GM19351 (cell line): Measurements from ENCODE around the gene TNS3.
A peak's percentile ranks its signal among the peaks of the same experiment; 100 is the strongest.
"Not testable (repeated sequence)": the region's sequence is repeated elsewhere in the genome, so short reads cannot be mapped to it uniquely, and the experiment has no call there.

Experiments
- ATAC-seq: cut with Tn5 transposase; IDR thresholded peaks from one replicate; pipeline ENCODE4 v1.9.1; 2021; ENCODE audit warnings: mild to moderate bottlenecking, moderate library complexity; ENCODE audit not compliant: unreplicated experiment

TNS3 gene

GRCh38 chr7:47543056-47543455, 38.9 kb downstream of the TNS3 start:
- no peak for ATAC-seq

DNA sequence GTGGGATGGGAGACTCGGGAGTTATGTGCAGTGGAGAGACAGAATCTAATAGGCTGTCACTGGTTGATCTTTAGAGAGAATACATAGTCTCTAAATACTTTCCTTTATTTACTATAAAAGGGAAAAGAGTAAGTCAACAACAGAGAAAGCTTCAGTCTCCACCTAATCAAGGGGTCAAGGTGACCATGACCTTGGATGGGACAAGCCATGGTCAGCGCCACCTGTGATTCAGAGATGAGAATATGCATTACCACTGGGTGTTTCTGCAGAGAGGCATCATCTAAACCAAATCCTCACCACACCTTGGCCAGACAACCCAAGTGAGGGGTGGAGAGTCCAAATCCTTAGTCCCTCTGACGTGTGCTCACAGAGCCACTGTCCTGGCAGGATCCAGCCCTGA, 39.9 kb downstream of the TNS3 start:
- no peak for ATAC-seq

DNA sequence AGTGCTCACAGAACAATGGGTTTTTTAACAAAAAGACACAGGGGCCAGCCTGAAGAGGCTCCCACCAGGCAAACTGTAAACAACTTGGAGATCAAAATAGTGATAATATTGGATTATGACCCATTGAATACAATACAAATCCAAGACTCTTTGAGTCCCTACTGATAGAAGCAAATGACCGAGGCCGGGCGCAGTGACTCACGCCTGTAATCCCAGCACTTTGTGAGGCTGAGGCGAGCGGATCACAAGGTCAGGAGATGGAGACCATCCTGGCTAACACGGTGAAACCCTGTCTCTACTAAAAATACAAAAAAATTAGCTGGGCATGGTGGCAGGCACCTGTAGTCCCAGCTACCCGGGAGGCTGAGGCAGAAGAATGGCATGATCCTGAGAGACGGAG, 40.4 kb downstream of the TNS3 start:
- ATAC-seq: not testable (repeated sequence)

- ATAC-seq: no peak
Measured at GRCh38 chr7:47540387-47541350, 41.2 kb downstream of the TNS3 start.

DNA sequence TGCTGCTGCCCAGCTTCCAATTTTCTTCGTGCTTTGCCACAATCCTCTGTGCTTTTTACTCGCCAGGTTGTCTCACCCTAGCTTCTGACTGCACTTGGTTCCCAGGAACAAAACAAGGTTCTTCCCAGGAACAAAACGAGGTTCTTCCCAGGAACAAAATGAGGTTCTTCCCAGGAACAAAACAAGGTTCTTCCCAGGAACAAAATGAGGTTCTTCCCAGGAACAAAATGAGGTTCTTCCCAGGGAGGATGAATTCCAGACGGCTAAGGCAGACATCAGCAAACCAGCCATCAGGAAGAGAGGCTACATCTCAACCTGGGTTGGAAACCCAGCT, 41.9 kb downstream of the TNS3 start:
- ATAC-seq: no peak

GRCh38 chr7:47539398-47540052, 42.4 kb downstream of the TNS3 start:
- no peak for ATAC-seq

- no peak for ATAC-seq
Measured at GRCh38 chr7:47538846-47539311, 43.0 kb downstream of the TNS3 start.

GRCh38 chr7:47537716-47538675, 43.9 kb downstream of the TNS3 start:
- no peak for ATAC-seq

- ATAC-seq: no peak
Measured at GRCh38 chr7:47536661-47537611, 45.0 kb downstream of the TNS3 start.

GRCh38 chr7:47535704-47536628, 45.9 kb downstream of the TNS3 start:
- ATAC-seq: no peak

GRCh38 chr7:47535035-47535703, 46.7 kb downstream of the TNS3 start:
- no peak for ATAC-seq

GRCh38 chr7:47534322-47535034, 47.4 kb downstream of the TNS3 start:
- ATAC-seq: peak; percentile 61

DNA sequence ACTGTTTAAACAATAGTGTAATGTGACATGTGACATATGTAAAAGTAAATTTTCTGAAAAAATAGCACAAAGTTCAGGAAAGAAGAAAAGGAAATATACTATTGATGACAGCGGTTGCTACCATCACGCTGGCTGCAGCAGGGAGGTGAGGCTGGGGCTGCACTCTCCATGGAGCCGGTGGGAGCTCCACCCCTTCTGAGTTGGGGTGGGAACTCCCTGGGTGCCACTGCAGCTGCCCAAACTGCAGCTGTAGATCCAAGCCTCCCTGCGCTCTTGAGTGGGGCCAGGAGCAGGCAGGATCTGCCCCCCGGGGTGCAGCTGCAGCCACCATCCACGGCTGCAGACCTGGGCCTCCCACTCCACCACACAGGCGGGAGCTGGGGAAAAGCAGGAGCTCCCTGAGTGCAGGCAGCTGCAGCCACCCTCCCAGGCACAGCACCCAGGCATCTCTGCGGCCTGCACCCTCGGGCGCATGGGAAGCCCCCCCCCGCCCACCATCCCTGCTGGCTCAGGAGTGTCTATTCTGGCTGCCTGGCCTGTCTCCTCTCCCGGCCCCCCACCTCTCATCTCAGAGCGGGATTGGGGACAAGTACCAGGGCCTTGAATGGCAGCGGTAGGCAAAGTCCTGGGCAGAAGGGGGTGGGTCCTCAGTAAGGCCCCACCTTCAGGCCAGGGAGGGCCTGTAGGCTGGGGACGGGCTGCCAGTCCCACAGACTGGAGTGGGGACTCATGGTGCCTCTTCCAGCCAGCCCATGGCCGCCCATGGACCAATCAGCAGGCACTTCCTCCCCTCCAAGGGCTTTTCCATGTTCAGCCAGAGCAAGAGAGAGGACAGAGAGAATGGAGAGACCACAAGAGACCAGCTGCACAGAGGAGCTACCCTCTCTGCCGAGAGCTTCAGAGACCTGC, 50.1 kb downstream of the TNS3 start:
- ATAC-seq: no peak

GRCh38 chr7:47529826-47530555, 51.9 kb downstream of the TNS3 start:
- ATAC-seq: no peak

DNA sequence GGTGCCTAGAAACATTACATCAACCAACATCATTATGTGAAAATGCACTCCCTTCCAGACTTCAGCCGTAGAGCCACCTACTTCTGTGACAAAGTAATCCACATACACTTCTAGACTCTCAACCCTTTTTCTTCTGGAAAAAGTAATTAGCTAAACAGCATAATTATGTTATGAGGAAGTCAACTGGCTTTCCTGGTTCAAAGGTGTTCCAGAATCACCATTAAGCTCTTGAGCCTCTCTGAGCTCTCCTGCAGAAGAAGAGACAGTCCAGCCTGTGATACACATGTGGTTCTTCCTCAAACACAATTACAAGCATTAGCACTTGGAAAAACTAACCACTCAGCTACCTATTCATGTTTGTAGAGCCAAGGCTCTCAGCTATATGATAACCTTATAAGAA, 52.5 kb downstream of the TNS3 start:
- no peak for ATAC-seq

GRCh38 chr7:47528471-47528870, 53.4 kb downstream of the TNS3 start:
- no peak for ATAC-seq
